Type B pancreatic cell (in vitro differentiated cells): ENCODE measurements around the gene MOB4. TPM values are rescaled to one million over a fixed set of nuclear protein-coding genes. Genes with fewer than 3 reads are reported as not detected.

ENCODE experiments used
- DNase-seq: peaks from one replicate; pipeline ENCODE4 v3.0.0; 2021; ENCODE audit warnings: mixed read lengths; ENCODE audit not compliant: unreplicated experiment; ENCODE audit errors: extremely low spot score
- H3K27ac Mint-ChIP-seq: 2 replicates; pipeline ENCODE4 v1.8.0; 2021; ENCODE audit warnings: mild to moderate bottlenecking, mixed read lengths
- H3K27me3 Mint-ChIP-seq: 2 replicates; pipeline ENCODE4 v1.8.0; 2021; ENCODE audit warnings: mixed read lengths
- H3K36me3 Mint-ChIP-seq: 2 replicates; pipeline ENCODE4 v1.8.0; 2021; ENCODE audit warnings: mixed read lengths
- H3K4me1 Mint-ChIP-seq: one replicate; pipeline ENCODE4 v1.8.0; 2021; ENCODE audit warnings: mixed read lengths; ENCODE audit not compliant: unreplicated experiment
- H3K4me3 Mint-ChIP-seq: 2 replicates; pipeline ENCODE4 v1.8.0; 2021; ENCODE audit warnings: mild to moderate bottlenecking, mixed read lengths
- H3K9me3 Mint-ChIP-seq: 2 replicates; pipeline ENCODE4 v1.8.0; 2021; ENCODE audit warnings: mixed read lengths
- CTCF ChIP-seq: fragments of 200-600 bp; sonication (generic); conservative IDR thresholded peaks from 2 replicates; pipeline ENCODE4 v1.5.0; 2021; ENCODE audit warnings: antibody characterized with exemption, mild to moderate bottlenecking
- total RNA-seq: library from RNA; stranded (reverse); gene quantifications from 2 replicates; pipeline ENCODE4 v1.2.1, GENCODE V29; 2021; ENCODE audit warnings: low replicate concordance

Gene MOB4
- total RNA-seq, 1 donor from 2014 or later, result 30.7 TPM

GRCh38 chr2:197516393-197516761, 511 bp downstream of the MOB4 start:
- no peaks in the 10 kb centered on the region for H3K27me3 Mint-ChIP-seq
- H3K36me3 Mint-ChIP-seq, result peaks cover 15% of the 10 kb centered on the region
- no peak for DNase-seq
- peaks cover 10% of the 10 kb centered on the region for H3K9me3 Mint-ChIP-seq
- H3K4me3 Mint-ChIP-seq, result peak overlapping the region; percentile 97
- peak overlapping the region; percentile 84 for H3K27ac Mint-ChIP-seq
- TF ChIP-seq CTCF, result no peak
- H3K4me1 Mint-ChIP-seq, result peaks cover 18% of the 10 kb centered on the region

- Mint-ChIP-seq H3K4me3 (peak overlapping the region; percentile 97), H3K27me3 (no peaks in the 10 kb centered on the region), H3K27ac (peak overlapping the region; percentile 84), H3K36me3 (peaks cover 19% of the 10 kb centered on the region), H3K9me3 (peaks cover 10% of the 10 kb centered on the region), H3K4me1 (peaks cover 18% of the 10 kb centered on the region)
- DNase-seq, result no peak
- TF ChIP-seq CTCF, result no peak
These were observed 1.3 kb downstream of the MOB4 start for GRCh38 chr2:197517150-197517549.

GRCh38 chr2:197538412-197538811, 22.5 kb downstream of the MOB4 start:
- TF ChIP-seq CTCF, result no peak
- H3K36me3 Mint-ChIP-seq, result peaks cover 47% of the 10 kb centered on the region
- H3K27me3 Mint-ChIP-seq, result no peaks in the 10 kb centered on the region
- DNase-seq, result no peak
- no peaks in the 10 kb centered on the region for H3K4me1 Mint-ChIP-seq
- no peak overlapping the region for H3K27ac Mint-ChIP-seq
- H3K9me3 Mint-ChIP-seq, result no peaks in the 10 kb centered on the region
- H3K4me3 Mint-ChIP-seq, result no peak overlapping the region

GRCh38 chr2:197539734-197540133, 23.9 kb downstream of the MOB4 start:
- no peak overlapping the region for H3K4me3 Mint-ChIP-seq
- H3K36me3 Mint-ChIP-seq, result peaks cover 41% of the 10 kb centered on the region
- no peaks in the 10 kb centered on the region for H3K4me1 Mint-ChIP-seq
- H3K27ac Mint-ChIP-seq, result no peak overlapping the region
- H3K9me3 Mint-ChIP-seq, result no peaks in the 10 kb centered on the region
- H3K27me3 Mint-ChIP-seq, result no peaks in the 10 kb centered on the region
- DNase-seq, result no peak
- no peak for TF ChIP-seq CTCF

GRCh38 chr2:197543206-197543605, 27.3 kb downstream of the MOB4 start:
- Mint-ChIP-seq H3K27ac (no peak overlapping the region), H3K27me3 (no peaks in the 10 kb centered on the region), H3K36me3 (peaks cover 47% of the 10 kb centered on the region), H3K4me1 (no peaks in the 10 kb centered on the region), H3K9me3 (no peaks in the 10 kb centered on the region), H3K4me3 (no peak overlapping the region)
- DNase-seq, result no peak
- TF ChIP-seq CTCF, result no peak

- no peak for DNase-seq
- no peaks in the 10 kb centered on the region for H3K9me3 Mint-ChIP-seq
- no peaks in the 10 kb centered on the region for H3K27me3 Mint-ChIP-seq
- peaks cover 27% of the 10 kb centered on the region for H3K36me3 Mint-ChIP-seq
- no peak for TF ChIP-seq CTCF
- no peaks in the 10 kb centered on the region for H3K4me1 Mint-ChIP-seq
- no peak overlapping the region for H3K27ac Mint-ChIP-seq
- H3K4me3 Mint-ChIP-seq, result no peak overlapping the region
These were observed 31.5 kb downstream of the MOB4 start for GRCh38 chr2:197547163-197547900.
